ENCODE results near the gene CEP135.

GRCh38 chr4:55941881-55942396 is 6.8 kb upstream of the CEP135 start:
- TF ChIP-seq CTCF (IDR thresholded peaks at IDR 0.05) = no peak
- no peak for TF ChIP-seq POLR2A (IDR thresholded peaks at IDR 0.05)
